Activated CD8-positive, alpha-beta memory T cell treated with anti-CD3 and anti-CD28 coated beads, Interleukin-2, amount 50 U/mL, for 1 hour (primary cell): ENCODE measurements around the gene RAC2.

ENCODE experiments used
- DNase-seq: peaks from one replicate; pipeline ENCODE4 v3.0.0-alpha.2; 2020; ENCODE audit errors: extremely low read depth

The RAC2 gene

DNA sequence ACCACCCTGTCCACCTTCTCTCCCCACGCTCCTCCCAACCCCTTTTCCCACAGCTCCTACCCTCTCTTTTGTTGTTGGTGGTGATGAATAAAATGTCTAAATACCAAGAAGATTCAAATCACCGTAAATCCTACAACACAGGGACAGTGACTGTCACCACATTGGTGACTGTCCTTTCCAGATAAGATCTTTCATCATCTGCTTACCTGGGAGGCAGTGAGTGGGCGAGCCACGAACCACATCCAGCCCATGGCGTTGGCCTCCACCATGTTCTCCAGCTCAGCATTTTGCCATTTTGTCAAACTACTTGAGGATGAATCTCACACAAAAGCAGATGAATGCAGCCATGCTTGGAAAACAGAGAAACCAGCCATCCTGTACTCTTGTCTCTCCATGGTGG lies 31.6 kb upstream of the RAC2 start:
- no peak for DNase-seq

DNA sequence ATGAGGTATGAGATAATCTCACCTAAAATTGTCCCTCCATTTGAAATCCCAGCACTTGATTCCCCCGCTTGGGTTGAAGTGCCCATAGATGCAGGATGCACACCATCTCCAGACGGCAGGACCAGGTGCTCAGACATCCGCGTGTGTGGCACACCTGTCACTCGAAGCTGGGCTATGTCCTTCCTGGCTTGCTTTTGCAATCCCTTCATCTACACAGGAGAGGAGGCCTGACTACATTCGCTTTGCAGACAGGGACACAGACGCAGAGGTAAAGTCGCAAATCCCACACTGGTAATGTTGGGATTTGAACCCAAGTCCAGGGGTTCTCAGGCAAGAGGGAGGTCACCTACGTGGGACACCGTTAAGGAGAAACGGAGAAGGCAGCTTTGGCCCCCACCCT lies 31.1 kb upstream of the RAC2 start:
- no peak for DNase-seq

- DNase-seq = no peak
These were observed 30.4 kb upstream of the RAC2 start for GRCh38 chr22:37274380-37274862.

DNA sequence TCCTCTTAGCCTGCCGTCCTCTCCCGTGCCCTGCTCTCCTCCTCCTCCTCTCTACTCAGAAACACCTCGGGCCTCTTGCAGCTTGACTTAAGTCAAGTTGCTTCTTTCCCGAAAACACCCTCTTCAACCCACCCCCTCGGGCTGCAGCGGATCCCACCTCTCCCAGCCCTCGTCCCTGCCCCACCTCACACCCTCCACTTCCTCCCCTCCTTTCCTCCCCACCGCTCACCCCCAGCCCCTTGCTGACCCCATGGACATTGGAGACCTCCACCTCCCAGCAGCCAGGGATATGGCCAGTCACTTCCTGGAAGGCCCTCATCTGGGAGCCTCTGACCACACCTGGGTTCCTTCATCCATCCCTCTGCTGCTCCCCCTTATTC lies 29.8 kb upstream of the RAC2 start:
- no peak for DNase-seq

GRCh38 chr22:37273126-37273845 lies 29.2 kb upstream of the RAC2 start:
- no peak for DNase-seq

DNA sequence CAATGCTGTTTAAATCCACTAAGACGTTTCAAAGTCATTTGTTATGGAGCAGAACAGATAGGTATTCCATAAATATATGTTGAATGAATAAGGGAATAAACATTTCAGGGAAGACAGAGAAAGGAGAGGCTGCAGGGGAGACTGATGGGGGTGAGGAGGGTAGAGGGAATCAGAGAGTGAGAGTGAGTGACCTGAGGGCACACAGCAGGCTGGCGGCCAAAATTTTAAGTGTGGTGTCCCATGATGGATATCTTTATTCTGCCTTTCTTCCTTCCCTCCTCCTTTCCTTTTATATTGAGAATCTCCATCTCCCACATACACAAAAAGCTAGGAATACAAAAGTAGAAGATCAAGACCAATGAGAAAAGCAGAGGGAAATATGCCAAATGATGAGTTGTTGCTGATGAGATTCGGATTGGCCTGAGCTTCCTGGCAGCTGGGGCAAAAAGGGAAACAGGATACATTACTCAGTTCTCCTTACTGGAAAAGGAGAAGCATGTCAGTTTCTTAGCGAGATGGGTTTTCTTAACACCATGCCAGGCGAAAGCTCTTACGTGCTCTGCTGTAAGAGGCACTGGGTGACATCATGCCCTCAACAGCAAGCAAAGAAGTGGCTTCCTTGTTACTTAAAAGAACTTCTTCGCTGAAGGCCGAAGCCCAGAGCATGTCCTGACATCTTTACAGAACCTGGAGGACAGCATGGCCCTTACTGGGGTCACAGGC lies 27.0 kb upstream of the RAC2 start:
- no peak for DNase-seq

GRCh38 chr22:37269936-37270678 lies 26.0 kb upstream of the RAC2 start:
- DNase-seq = no peak

DNA sequence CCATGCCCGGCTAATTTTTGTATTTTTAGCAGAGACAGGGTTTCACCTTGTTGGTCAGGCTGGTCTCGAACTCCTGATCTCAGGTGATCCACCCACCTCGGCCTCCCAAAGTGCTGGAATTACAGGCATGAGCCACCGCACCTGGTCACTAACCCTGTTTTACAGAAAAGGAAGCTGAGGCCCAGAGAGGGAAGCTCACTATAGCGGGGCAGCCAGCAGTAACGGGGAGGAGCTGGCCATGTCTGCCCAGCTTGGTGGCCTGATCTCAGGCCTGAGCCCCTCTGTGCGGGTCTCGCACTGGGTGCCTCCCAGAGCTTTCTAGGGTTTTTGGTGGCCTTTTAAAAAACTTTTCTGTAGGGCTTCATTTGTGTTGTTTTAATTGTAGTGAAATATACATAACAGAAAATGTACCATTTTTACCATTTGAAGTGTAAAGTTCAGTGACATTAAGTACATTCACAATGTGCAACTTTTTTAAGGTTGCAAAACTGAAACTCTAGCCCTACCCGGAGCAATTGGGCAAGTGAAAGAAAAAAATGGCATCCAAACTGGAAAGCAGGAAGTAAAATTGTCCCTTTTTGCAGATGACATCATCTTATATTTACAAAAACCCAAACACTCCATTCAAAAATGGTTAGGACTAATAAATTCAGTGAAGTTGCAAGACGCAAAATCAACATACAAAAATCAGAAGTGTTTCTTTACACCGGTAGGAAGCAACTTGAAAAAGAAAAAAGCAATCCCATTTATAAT lies 23.8 kb upstream of the RAC2 start:
- no peak for DNase-seq

DNA sequence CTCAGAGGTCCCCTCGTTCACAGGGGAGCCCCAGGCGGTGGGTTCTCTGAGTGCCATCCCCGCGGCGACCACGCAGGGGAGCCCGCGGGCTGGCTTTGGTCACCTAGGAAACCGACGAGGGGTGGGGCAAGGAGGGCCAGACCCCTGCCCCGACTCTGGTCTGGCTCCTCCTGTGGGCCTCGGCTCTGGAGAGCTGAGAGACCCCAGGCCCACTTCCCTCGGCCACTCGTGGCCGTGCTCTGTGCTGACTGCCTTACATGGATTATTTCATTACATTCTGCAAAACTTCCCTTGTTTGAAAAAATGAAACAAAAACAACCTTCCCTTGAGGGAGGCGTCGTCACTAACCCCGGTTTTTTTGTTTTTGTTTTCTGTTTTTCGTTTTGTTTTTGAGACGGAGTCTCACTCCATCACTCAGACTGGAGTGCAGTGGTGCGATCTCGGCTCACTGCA lies 23.1 kb upstream of the RAC2 start:
- no peak for DNase-seq

GRCh38 chr22:37266581-37267134 lies 22.6 kb upstream of the RAC2 start:
- DNase-seq = no peak

- no peak for DNase-seq
These were observed 20.2 kb upstream of the RAC2 start for GRCh38 chr22:37263966-37264887.

GRCh38 chr22:37262346-37262745 lies 18.3 kb upstream of the RAC2 start:
- no peak for DNase-seq

GRCh38 chr22:37260901-37261336 lies 16.9 kb upstream of the RAC2 start:
- DNase-seq = no peak

DNA sequence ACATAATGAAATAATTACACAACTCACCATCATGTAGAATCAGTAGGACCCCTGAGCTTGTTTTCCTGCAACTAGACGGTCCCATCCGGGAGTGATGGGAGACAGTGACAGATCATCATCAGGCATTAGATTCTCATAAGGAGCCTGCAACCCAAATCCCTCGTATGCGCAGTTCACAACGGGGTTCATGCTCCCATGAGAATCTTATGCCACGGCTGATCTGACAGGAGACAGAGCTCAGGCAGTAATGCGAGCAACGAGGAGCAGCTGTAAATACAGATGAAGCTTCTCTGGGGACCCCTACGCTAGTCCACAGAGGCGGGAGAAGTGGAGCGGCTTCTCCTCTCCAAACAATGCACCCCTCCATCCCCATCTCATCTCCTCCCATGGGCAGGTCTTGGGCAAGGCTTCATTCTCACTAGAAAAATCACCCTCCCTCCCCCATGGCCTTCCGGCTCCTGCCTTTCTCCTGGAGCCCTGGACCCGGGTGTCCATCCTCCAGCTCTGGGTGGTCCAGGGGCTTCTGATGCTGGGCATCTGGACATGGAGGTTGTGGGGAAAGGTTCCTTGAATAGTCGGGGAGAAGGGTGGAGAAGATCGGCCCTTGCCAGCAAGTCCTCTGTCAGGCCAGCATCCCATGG lies 16.2 kb upstream of the RAC2 start:
- no peak for DNase-seq

DNA sequence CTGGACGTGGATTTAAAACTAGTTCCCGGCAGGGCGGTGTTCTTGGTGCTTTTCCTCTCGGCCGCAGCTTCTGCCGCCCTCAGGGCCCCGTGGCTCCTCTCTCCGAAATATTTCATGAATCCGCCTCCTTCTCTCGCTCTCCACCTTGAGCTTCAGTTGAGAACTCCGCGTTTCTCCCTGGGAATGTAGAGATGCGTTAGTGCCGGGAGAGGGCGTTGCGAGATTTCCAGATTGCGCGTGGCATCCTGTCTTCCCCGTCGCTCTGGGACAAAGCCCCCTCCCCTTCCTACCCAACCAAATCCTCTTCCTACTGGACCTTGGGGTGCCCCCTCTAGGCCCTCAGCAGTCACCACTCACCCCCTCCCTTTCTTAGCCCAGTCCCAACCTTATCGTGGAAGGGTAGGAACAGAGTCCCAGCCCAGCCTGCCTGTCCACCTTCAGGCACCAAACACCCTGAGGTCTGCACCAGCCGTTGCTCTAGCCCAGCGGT lies 15.5 kb upstream of the RAC2 start:
- DNase-seq = no peak

- no peak for DNase-seq
These were observed 14.8 kb upstream of the RAC2 start for GRCh38 chr22:37258753-37259401.

GRCh38 chr22:37258005-37258752 lies 14.1 kb upstream of the RAC2 start:
- no peak for DNase-seq

GRCh38 chr22:37256075-37256726 lies 12.1 kb upstream of the RAC2 start:
- DNase-seq = no peak
